ENCODE results near the gene LYL1. TPM values are rescaled to one million over a fixed set of nuclear protein-coding genes. Genes with fewer than 3 reads are reported as not detected.

LYL1 gene
- total and polyA plus RNA-seq, 2 of the 13 experiments (the other 11 are each of a cell fraction or from before 2014, with no cell fraction given), result 0.75 to 0.92 TPM

DNA sequence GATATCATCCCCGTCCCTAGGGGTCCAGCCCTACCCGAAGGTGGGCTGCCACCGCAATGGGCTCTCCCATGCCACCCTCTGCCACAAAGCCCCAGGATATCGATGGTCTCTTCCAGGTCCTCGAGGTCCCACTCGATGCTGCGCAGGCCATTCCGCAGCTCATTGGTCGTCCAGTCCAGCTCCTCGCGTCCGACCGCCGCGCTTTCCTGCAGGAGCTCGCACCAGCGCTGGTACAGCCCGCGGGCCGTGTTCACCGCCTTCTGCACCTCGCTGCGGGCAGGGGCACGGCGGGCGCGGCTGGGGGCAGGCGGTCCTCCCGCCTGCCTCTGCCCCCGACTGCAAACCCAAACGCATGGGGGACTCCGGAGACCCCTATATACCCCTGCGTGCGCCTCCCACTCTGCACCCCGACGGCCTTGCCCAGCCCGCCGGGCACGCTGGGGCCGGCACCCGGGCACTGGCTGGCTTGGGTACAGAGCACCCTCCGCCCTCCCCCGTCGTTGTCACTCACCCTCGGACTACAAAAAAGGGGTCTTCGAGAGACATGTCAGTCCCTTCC lies 47.0 kb upstream of the LYL1 start (continued):
- TF ChIP-seq FOXJ3 (CRISPR knock-in tag; IDR thresholded peaks at IDR 0.05; ENCODE audit: borderline replicate concordance), result no peak
- no peak for TF ChIP-seq MIER2 (CRISPR knock-in tag; IDR thresholded peaks at IDR 0.05)
- TF ChIP-seq MXI1 (IDR thresholded peaks at IDR 0.05; ENCODE audit: borderline replicate concordance, low read depth, low read length), result no peak
- no peak for TF ChIP-seq ZNF335 (CRISPR knock-in tag; IDR thresholded peaks at IDR 0.05)
- peak; percentile 55 for TF ChIP-seq HNRNPK (IDR thresholded peaks at IDR 0.05; ENCODE audit: low read depth, low read length, poor library complexity, severe bottlenecking)
- TF ChIP-seq, protein P1, sequence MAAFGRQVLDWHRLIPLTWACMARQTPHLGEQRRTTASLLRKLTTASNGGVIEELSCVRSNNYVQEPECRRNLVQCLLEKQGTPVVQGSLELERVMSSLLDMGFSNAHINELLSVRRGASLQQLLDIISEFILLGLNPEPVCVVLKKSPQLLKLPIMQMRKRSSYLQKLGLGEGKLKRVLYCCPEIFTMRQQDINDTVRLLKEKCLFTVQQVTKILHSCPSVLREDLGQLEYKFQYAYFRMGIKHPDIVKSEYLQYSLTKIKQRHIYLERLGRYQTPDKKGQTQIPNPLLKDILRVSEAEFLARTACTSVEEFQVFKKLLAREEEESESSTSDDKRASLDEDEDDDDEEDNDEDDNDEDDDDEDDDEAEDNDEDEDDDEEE (CRISPR knock-in tag; IDR thresholded peaks at IDR 0.05), result 0 out of 2 replicates have a peak, but pooled peaks have one; percentile 38
- TF ChIP-seq ZNF317 (CRISPR knock-in tag; IDR thresholded peaks at IDR 0.05), result no peak
- TF ChIP-seq, protein P2, sequence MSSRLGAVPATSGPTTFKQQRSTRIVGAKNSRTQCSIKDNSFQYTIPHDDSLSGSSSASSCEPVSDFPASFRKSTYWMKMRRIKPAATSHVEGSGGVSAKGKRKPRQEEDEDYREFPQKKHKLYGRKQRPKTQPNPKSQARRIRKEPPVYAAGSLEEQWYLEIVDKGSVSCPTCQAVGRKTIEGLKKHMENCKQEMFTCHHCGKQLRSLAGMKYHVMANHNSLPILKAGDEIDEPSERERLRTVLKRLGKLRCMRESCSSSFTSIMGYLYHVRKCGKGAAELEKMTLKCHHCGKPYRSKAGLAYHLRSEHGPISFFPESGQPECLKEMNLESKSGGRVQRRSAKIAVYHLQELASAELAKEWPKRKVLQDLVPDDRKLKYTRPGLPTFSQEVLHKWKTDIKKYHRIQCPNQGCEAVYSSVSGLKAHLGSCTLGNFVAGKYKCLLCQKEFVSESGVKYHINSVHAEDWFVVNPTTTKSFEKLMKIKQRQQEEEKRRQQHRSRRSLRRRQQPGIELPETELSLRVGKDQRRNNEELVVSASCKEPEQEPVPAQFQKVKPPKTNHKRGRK (CRISPR knock-in tag; IDR thresholded peaks at IDR 0.05), result no peak
- peak; percentile 35; the same call in 1 of the 2 replicates for TF ChIP-seq SALL1 (CRISPR knock-in tag; IDR thresholded peaks at IDR 0.05)
- TF ChIP-seq, protein P3, sequence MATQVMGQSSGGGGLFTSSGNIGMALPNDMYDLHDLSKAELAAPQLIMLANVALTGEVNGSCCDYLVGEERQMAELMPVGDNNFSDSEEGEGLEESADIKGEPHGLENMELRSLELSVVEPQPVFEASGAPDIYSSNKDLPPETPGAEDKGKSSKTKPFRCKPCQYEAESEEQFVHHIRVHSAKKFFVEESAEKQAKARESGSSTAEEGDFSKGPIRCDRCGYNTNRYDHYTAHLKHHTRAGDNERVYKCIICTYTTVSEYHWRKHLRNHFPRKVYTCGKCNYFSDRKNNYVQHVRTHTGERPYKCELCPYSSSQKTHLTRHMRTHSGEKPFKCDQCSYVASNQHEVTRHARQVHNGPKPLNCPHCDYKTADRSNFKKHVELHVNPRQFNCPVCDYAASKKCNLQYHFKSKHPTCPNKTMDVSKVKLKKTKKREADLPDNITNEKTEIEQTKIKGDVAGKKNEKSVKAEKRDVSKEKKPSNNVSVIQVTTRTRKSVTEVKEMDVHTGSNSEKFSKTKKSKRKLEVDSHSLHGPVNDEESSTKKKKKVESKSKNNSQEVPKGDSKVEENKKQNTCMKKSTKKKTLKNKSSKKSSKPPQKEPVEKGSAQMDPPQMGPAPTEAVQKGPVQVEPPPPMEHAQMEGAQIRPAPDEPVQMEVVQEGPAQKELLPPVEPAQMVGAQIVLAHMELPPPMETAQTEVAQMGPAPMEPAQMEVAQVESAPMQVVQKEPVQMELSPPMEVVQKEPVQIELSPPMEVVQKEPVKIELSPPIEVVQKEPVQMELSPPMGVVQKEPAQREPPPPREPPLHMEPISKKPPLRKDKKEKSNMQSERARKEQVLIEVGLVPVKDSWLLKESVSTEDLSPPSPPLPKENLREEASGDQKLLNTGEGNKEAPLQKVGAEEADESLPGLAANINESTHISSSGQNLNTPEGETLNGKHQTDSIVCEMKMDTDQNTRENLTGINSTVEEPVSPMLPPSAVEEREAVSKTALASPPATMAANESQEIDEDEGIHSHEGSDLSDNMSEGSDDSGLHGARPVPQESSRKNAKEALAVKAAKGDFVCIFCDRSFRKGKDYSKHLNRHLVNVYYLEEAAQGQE (IDR thresholded peaks at IDR 0.05; ENCODE audit: borderline replicate concordance in 1 of 2, low read depth in 1 of 2, low read length in 2 of 2), result no peak
- TF ChIP-seq ZNF558 (CRISPR knock-in tag; IDR thresholded peaks at IDR 0.05; ENCODE audit: borderline replicate concordance), result peak; percentile 90; the same call in 1 of the 2 replicates
- TF ChIP-seq GATAD2A (CRISPR knock-in tag; IDR thresholded peaks at IDR 0.05), result no peak
- no peak for TF ChIP-seq CEBPB (IDR thresholded peaks at IDR 0.05; ENCODE audit: borderline replicate concordance, low read depth, low read length)
- TF ChIP-seq ZBTB7A (CRISPR knock-in tag; IDR thresholded peaks at IDR 0.05), result peak; percentile 56; the same call in 1 of the 2 replicates
- no peak for TF ChIP-seq ZNF678 (CRISPR knock-in tag; IDR thresholded peaks at IDR 0.05)
- TF ChIP-seq FOXK2 (IDR thresholded peaks at IDR 0.05), result no peak
- no peak; the same call in 1 of the 2 replicates for TF ChIP-seq NR2C2 (CRISPR knock-in tag; IDR thresholded peaks at IDR 0.05; ENCODE audit: borderline replicate concordance)
- TF ChIP-seq RORA (CRISPR knock-in tag; IDR thresholded peaks at IDR 0.05), result no peak
- no peak for TF ChIP-seq SMARCE1 (IDR thresholded peaks at IDR 0.05; ENCODE audit: borderline replicate concordance)
- TF ChIP-seq, protein P4, sequence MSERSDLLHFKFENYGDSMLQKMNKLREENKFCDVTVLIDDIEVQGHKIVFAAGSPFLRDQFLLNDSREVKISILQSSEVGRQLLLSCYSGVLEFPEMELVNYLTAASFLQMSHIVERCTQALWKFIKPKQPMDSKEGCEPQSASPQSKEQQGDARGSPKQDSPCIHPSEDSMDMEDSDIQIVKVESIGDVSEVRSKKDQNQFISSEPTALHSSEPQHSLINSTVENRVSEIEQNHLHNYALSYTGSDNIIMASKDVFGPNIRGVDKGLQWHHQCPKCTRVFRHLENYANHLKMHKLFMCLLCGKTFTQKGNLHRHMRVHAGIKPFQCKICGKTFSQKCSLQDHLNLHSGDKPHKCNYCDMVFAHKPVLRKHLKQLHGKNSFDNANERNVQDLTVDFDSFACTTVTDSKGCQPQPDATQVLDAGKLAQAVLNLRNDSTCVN (CRISPR knock-in tag; IDR thresholded peaks at IDR 0.05; ENCODE audit: borderline replicate concordance), result no peak
- TF ChIP-seq ZNF274 (CRISPR knock-in tag; IDR thresholded peaks at IDR 0.05), result no peak
- TF ChIP-seq ZNF883 (CRISPR knock-in tag; IDR thresholded peaks at IDR 0.05; ENCODE audit: not compliant biosample characterization), result no peak
- no peak for TF ChIP-seq ZNF530 (CRISPR knock-in tag; IDR thresholded peaks at IDR 0.05; ENCODE audit: low read depth)
- no peak for TF ChIP-seq ZNF570 (CRISPR knock-in tag; IDR thresholded peaks at IDR 0.05; ENCODE audit: borderline replicate concordance)
